Prostate gland (tissue), 2 donors: Measurements from ENCODE around the gene REV3L.

ENCODE experiments used
- CTCF ChIP-seq, 4 experiments: fragments of 200-600 bp in 2 of 4; fragments of 450-650 bp in 2 of 4; sonication (generic) in 2 of 4; IDR thresholded peaks; 1 replicate in 3 of 4; 2 replicates in 1 of 4; pipeline ENCODE4 v1.5.1; 2016 to 2019; ENCODE audit warnings: antibody characterized with exemption in 4 of 4, mild to moderate bottlenecking in 2 of 4, moderate library complexity in 2 of 4
- POLR2A ChIP-seq: fragments of 450-650 bp; IDR thresholded peaks from one replicate; pipeline ENCODE4 v1.6.1; 2016; ENCODE audit warnings: antibody characterized with exemption, mild to moderate bottlenecking
- POLR2AphosphoS5 ChIP-seq: sonication (generic); formaldehyde crosslinking; IDR thresholded peaks from one replicate; pipeline ENCODE4 v1.6.1; 2017; ENCODE audit warnings: antibody characterized with exemption

DNA sequence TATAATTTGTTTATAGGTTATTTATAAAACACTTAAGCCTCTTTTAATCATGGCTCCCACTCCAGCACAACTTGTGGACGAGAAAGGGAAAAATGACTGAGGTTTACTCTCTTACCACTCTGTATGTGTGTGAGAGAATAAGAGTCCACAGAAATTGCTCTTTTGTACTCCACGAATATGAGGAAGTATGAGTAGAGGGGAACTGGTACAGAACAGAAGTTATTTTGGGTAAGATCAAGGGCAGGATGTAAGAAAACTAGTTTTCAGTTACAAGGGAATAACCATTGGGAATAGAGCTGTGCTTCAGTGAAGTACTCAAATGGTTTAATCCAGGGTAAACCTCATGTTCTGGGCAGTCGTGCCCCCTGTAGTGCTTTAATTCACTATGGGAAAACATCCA, 72.6 kb downstream of the REV3L start:
- no peak for TF ChIP-seq CTCF (IDR thresholded peaks at IDR 0.05)
- TF ChIP-seq POLR2A: no peak
- TF ChIP-seq POLR2AphosphoS5: no peak
